Activated naive CD8-positive, alpha-beta T cell treated with anti-CD3 and anti-CD28 coated beads for 36 hours (primary cell): ENCODE measurements around the gene ZMYND15. TPM values are rescaled to one million over a fixed set of nuclear protein-coding genes. Genes with fewer than 3 reads are reported as not detected.
A peak's percentile ranks its signal among the peaks of the same experiment; 100 is the strongest.
"Not testable (repeated sequence)": the region's sequence is repeated elsewhere in the genome, so short reads cannot be mapped to it uniquely, and the experiment has no call there.

Source experiments
- DNase-seq: peaks from one replicate; pipeline ENCODE4 v3.0.0; 2021
- H3K27ac Mint-ChIP-seq: one replicate; pipeline ENCODE4 v1.8.0; 2022; ENCODE audit warnings: mild to moderate bottlenecking, moderate library complexity, mixed read lengths
- H3K27me3 Mint-ChIP-seq: one replicate; pipeline ENCODE4 v1.8.0; 2022; ENCODE audit warnings: mild to moderate bottlenecking, mixed read lengths
- H3K36me3 Mint-ChIP-seq: one replicate; pipeline ENCODE4 v1.8.0; 2021; ENCODE audit warnings: mild to moderate bottlenecking, mixed read lengths
- H3K4me1 Mint-ChIP-seq: one replicate; pipeline ENCODE4 v1.8.0; 2021; ENCODE audit warnings: mixed read lengths
- H3K4me3 Mint-ChIP-seq: one replicate; pipeline ENCODE4 v1.8.0; 2022; ENCODE audit warnings: mild to moderate bottlenecking, moderate library complexity, mixed read lengths
- H3K9me3 Mint-ChIP-seq: one replicate; pipeline ENCODE4 v1.8.0; 2022; ENCODE audit warnings: mixed read lengths
- total RNA-seq, 2 experiments: library from RNA; stranded (reverse); gene quantifications; one replicate each; pipeline ENCODE4 v1.2.3, GENCODE V29; 2021

The ZMYND15 gene
- total RNA-seq, 2 experiments from 2014 or later: not detected

- peaks cover 41% of the 10 kb centered on the region for H3K36me3 Mint-ChIP-seq
- no peaks in the 10 kb centered on the region for H3K27me3 Mint-ChIP-seq
- peak overlapping the region; percentile 98 for H3K4me3 Mint-ChIP-seq
- H3K4me1 Mint-ChIP-seq: peaks cover 53% of the 10 kb centered on the region
- H3K9me3 Mint-ChIP-seq: no peaks in the 10 kb centered on the region
- H3K27ac Mint-ChIP-seq: peak overlapping the region; percentile 99
- DNase-seq: peak; percentile 52
Measured at GRCh38 chr17:4710693-4711634, 28.7 kb upstream of the ZMYND15 start.

GRCh38 chr17:4711661-4712181 lies 27.9 kb upstream of the ZMYND15 start:
- peak overlapping the region; percentile 99 for H3K27ac Mint-ChIP-seq
- peaks cover 48% of the 10 kb centered on the region for H3K4me1 Mint-ChIP-seq
- DNase-seq: no peak
- peaks cover 35% of the 10 kb centered on the region for H3K36me3 Mint-ChIP-seq
- H3K4me3 Mint-ChIP-seq: peak overlapping the region; percentile 98
- no peaks in the 10 kb centered on the region for H3K27me3 Mint-ChIP-seq
- H3K9me3 Mint-ChIP-seq: no peaks in the 10 kb centered on the region

GRCh38 chr17:4712526-4712925 lies 27.1 kb upstream of the ZMYND15 start:
- H3K27me3 Mint-ChIP-seq: no peaks in the 10 kb centered on the region
- no peaks in the 10 kb centered on the region for H3K9me3 Mint-ChIP-seq
- peaks cover 50% of the 10 kb centered on the region for H3K4me1 Mint-ChIP-seq
- no peak for DNase-seq
- peak overlapping the region; percentile 98 for H3K4me3 Mint-ChIP-seq
- H3K27ac Mint-ChIP-seq: peak overlapping the region; percentile 99
- H3K36me3 Mint-ChIP-seq: peaks cover 34% of the 10 kb centered on the region

- DNase-seq, H3K9me3 Mint-ChIP-seq, H3K27me3 Mint-ChIP-seq: not testable (repeated sequence)
- peak overlapping the region; percentile 78 for H3K4me3 Mint-ChIP-seq
- H3K27ac Mint-ChIP-seq: peak overlapping the region; percentile 91
- peaks cover 41% of the 10 kb centered on the region for H3K4me1 Mint-ChIP-seq
- peaks cover 36% of the 10 kb centered on the region for H3K36me3 Mint-ChIP-seq
Measured at GRCh38 chr17:4714340-4715062, 25.1 kb upstream of the ZMYND15 start.

- peak; percentile 59 for DNase-seq
- H3K27me3 Mint-ChIP-seq: no peaks in the 10 kb centered on the region
- peaks cover 36% of the 10 kb centered on the region for H3K36me3 Mint-ChIP-seq
- no peaks in the 10 kb centered on the region for H3K9me3 Mint-ChIP-seq
- peak overlapping the region; percentile 78 for H3K4me3 Mint-ChIP-seq
- peaks cover 37% of the 10 kb centered on the region for H3K4me1 Mint-ChIP-seq
- H3K27ac Mint-ChIP-seq: peak overlapping the region; percentile 91
Measured at GRCh38 chr17:4715063-4715744, 24.4 kb upstream of the ZMYND15 start.

- Mint-ChIP-seq H3K4me1 (peaks cover 38% of the 10 kb centered on the region), H3K27ac (peak overlapping the region; percentile 91)
- DNase-seq: no peak
Measured at GRCh38 chr17:4716081-4716480, 23.6 kb upstream of the ZMYND15 start.

GRCh38 chr17:4717791-4718190 lies 21.8 kb upstream of the ZMYND15 start:
- no peaks in the 10 kb centered on the region for H3K27me3 Mint-ChIP-seq
- peaks cover 28% of the 10 kb centered on the region for H3K4me1 Mint-ChIP-seq
- no peaks in the 10 kb centered on the region for H3K9me3 Mint-ChIP-seq
- no peak for DNase-seq
- no peak overlapping the region for H3K4me3 Mint-ChIP-seq
- peaks cover 22% of the 10 kb centered on the region for H3K36me3 Mint-ChIP-seq
- peak overlapping the region; percentile 59 for H3K27ac Mint-ChIP-seq

More at GRCh38 chr17:4716081-4716480, 23.6 kb upstream of the ZMYND15 start:
- Mint-ChIP-seq H3K4me3 (no peak overlapping the region), H3K27me3 (no peaks in the 10 kb centered on the region), H3K36me3 (peaks cover 35% of the 10 kb centered on the region), H3K9me3 (no peaks in the 10 kb centered on the region)

GRCh38 chr17:4718276-4718675 lies 21.4 kb upstream of the ZMYND15 start:
- no peak overlapping the region for H3K4me3 Mint-ChIP-seq
- no peak overlapping the region for H3K27ac Mint-ChIP-seq
- H3K27me3 Mint-ChIP-seq: no peaks in the 10 kb centered on the region
- H3K9me3 Mint-ChIP-seq: no peaks in the 10 kb centered on the region
- peaks cover 20% of the 10 kb centered on the region for H3K36me3 Mint-ChIP-seq
- peaks cover 28% of the 10 kb centered on the region for H3K4me1 Mint-ChIP-seq
- no peak for DNase-seq

- H3K4me3 Mint-ChIP-seq: no peak overlapping the region
- H3K4me1 Mint-ChIP-seq: peaks cover 22% of the 10 kb centered on the region
- peaks cover 20% of the 10 kb centered on the region for H3K36me3 Mint-ChIP-seq
- no peaks in the 10 kb centered on the region for H3K27me3 Mint-ChIP-seq
- H3K27ac Mint-ChIP-seq: no peak overlapping the region
- H3K9me3 Mint-ChIP-seq: no peaks in the 10 kb centered on the region
- DNase-seq: no peak
Measured at GRCh38 chr17:4719146-4719545, 20.5 kb upstream of the ZMYND15 start.

- Mint-ChIP-seq H3K4me3 (no peak overlapping the region), H3K4me1 (peaks cover 20% of the 10 kb centered on the region), H3K9me3 (no peaks in the 10 kb centered on the region), H3K27me3 (no peaks in the 10 kb centered on the region), H3K36me3 (peaks cover 20% of the 10 kb centered on the region), H3K27ac (peak overlapping the region; percentile 40)
- no peak for DNase-seq
Measured at GRCh38 chr17:4719684-4720221, 19.9 kb upstream of the ZMYND15 start.

GRCh38 chr17:4720787-4721186 lies 18.8 kb upstream of the ZMYND15 start:
- Mint-ChIP-seq H3K4me1 (peaks cover 13% of the 10 kb centered on the region), H3K4me3 (no peak overlapping the region), H3K36me3 (peaks cover 10% of the 10 kb centered on the region)

GRCh38 chr17:4721203-4722135 lies 18.2 kb upstream of the ZMYND15 start:
- DNase-seq: no peak

More at GRCh38 chr17:4720787-4721186, 18.8 kb upstream of the ZMYND15 start:
- H3K27me3 Mint-ChIP-seq: no peaks in the 10 kb centered on the region
- H3K9me3 Mint-ChIP-seq: no peaks in the 10 kb centered on the region
- no peak for DNase-seq
- no peak overlapping the region for H3K27ac Mint-ChIP-seq

GRCh38 chr17:4722678-4723240 lies 16.9 kb upstream of the ZMYND15 start:
- Mint-ChIP-seq H3K4me1 (peaks cover 14% of the 10 kb centered on the region), H3K27me3 (no peaks in the 10 kb centered on the region), H3K4me3 (no peak overlapping the region), H3K27ac (no peak overlapping the region), H3K36me3 (peaks cover 5% of the 10 kb centered on the region), H3K9me3 (no peaks in the 10 kb centered on the region)
- no peak for DNase-seq

More at GRCh38 chr17:4721203-4722135, 18.2 kb upstream of the ZMYND15 start:
- Mint-ChIP-seq H3K27ac (peak overlapping the region; percentile 66), H3K4me1 (peaks cover 13% of the 10 kb centered on the region), H3K27me3 (no peaks in the 10 kb centered on the region), H3K9me3 (no peaks in the 10 kb centered on the region), H3K36me3 (peaks cover 7% of the 10 kb centered on the region), H3K4me3 (no peak overlapping the region)
